Activated naive CD4-positive, alpha-beta T cell treated with anti-CD3 and anti-CD28 coated beads, Interleukin-2, amount 50 U/mL, for 72 hours (primary cell): ENCODE results near the gene TGFBR3L. TPM values are rescaled to one million over a fixed set of nuclear protein-coding genes. Genes with fewer than 3 reads are reported as not detected.
A peak's percentile ranks its signal among the peaks of the same experiment; 100 is the strongest.
"Not testable (repeated sequence)": the region's sequence is repeated elsewhere in the genome, so short reads cannot be mapped to it uniquely, and the experiment has no call there.

Source experiments
- ATAC-seq, 2 donors: fragments of 150-1000 bp; cut with Tn5 transposase; 2 replicates each; pipeline ENCODE4 v1.10.0; 2021; ENCODE audit warnings: mild to moderate bottlenecking in 2 of 2, moderate library complexity in 2 of 2
- DNase-seq, 2 donors: peaks; one replicate each; pipeline ENCODE4 v3.0.0; 2021 to 2022; ENCODE audit warnings: low spot score in 2 of 2
- H3K27ac Mint-ChIP-seq, 2 donors: one replicate each; pipeline ENCODE4 v1.8.0; 2022; ENCODE audit warnings: mild to moderate bottlenecking in 2 of 2, mixed read lengths in 2 of 2
- H3K36me3 Mint-ChIP-seq, 2 donors: one replicate each; pipeline ENCODE4 v1.8.0; 2022; ENCODE audit warnings: mixed read lengths in 2 of 2
- H3K9me3 Mint-ChIP-seq, 2 donors: one replicate each; pipeline ENCODE4 v1.8.0; 2022; ENCODE audit warnings: mixed read lengths in 2 of 2
- total RNA-seq, 2 donors: library from RNA; stranded (reverse); gene quantifications; one replicate each; pipeline ENCODE4 v1.2.3, GENCODE V29; 2022

The TGFBR3L gene
- total RNA-seq, 2 donors from 2014 or later = 3.3 to 5.8 TPM

DNA sequence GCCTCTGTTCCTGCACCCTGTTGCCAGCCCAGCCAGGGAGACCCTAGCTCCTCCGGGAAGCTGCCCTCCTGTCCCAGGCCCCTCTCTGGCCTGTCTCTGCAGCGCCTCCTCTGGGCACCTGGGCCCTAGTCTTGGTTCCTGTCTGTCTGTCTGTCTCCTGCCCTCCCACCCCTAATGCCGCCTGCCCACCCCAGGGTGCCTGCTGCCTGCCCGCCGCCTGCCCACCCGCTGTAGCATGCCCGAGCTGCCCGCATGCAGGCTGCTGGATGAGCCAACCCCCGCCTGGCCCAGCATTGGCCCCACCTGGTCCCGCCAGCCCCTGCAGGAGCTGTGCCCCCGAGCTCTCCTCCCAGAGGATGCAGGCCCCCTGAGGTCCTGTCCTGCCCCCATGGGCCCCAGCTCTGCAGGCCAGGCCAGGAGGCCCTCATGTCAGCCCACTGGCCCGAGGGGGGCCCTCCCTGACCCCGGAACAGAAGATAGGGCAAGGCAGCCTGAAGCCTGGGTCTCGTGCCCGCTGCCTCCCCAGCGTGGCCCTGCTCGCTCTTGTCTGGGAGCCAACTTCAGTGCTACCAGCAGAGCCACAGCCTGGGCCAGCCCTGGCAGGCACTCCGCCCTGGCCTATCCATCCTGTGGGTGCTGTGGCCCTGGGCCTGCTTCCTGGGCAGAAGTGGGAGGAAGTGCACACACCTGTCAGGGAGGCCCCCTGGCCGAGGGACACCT lies 5.7 kb upstream of the TGFBR3L start:
- ATAC-seq (no peak), DNase-seq (peak in 1 of 2 donors; percentile 56)
- no peak overlapping the region for H3K27ac Mint-ChIP-seq

DNA sequence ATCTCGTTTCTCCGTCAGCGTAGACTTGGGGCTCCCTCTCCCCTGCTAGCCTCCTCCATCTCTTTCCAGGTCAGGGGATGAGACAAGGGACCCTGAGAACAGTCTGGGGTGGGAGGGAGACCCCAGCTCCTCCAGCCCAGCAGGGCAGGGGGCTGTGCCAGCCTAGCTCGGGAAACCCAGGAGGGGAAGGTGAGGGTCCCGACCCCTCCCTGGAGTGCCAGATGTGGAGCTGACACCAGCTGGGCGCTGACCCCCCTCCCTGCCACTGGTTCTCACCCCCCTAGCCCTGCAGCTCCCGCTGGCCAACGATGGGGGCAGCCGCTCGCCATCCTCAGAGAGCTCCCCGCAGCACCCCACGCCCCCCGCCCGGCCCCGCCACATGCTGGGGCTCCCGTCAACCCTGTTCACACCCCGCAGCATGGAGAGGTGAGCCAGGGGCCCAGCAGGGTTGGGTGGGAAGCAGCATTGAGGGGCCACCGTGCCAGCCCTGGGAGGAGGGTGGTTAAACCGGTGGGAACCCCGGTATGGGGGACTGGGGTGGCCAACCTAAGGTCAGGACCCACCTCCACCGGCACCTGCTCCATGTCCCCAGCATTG lies 5.1 kb upstream of the TGFBR3L start:
- ATAC-seq = no peak
- Mint-ChIP-seq H3K27ac (no peak overlapping the region), H3K9me3 (no peaks in the 10 kb centered on the region), H3K36me3 (peaks cover 8 to 12% of the 10 kb centered on the region in 2 donors)
- DNase-seq = no peak

More for the DNA sequence above, 5.7 kb upstream of the TGFBR3L start:
- H3K36me3 Mint-ChIP-seq = peaks cover 10 to 15% of the 10 kb centered on the region in 2 donors
- H3K9me3 Mint-ChIP-seq = no peaks in the 10 kb centered on the region

DNA sequence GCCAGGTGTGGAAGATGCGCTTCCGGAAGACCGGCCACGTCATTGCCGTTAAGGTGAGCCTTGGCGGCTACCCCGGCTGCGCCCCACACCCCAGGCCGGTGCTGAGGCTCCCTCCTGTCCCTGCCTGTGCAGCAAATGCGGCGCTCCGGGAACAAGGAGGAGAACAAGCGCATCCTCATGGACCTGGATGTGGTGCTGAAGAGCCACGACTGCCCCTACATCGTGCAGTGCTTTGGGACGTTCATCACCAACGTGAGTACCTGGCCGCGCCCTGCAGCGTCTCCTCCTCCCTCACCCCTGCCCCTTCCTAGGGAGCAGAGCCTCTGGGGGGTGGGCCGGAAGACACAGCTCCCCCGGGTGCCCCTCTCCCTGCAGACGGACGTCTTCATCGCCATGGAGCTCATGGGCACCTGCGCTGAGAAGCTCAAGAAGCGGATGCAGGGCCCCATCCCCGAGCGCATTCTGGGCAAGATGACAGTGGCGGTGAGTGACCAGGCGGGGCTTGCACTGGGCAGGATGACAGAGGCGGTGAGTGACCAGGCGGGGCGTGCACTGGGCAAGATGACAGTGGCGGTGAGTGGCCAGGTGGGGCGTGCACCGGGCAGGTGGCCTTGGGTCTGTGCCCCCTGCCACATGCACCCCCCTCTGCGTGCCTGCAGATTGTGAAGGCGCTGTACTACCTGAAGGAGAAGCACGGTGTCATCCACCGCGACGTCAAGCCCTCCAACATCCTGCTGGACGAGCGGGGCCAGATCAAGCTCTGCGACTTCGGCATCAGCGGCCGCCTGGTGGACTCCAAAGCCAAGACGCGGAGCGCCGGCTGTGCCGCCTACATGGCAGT lies 4.1 kb upstream of the TGFBR3L start:
- H3K9me3 Mint-ChIP-seq = no peaks in the 10 kb centered on the region
- peaks cover 0 to 5% of the 10 kb centered on the region in 2 donors for H3K36me3 Mint-ChIP-seq
- no peak overlapping the region for H3K27ac Mint-ChIP-seq
- DNase-seq (no peak), ATAC-seq (no peak)

DNA sequence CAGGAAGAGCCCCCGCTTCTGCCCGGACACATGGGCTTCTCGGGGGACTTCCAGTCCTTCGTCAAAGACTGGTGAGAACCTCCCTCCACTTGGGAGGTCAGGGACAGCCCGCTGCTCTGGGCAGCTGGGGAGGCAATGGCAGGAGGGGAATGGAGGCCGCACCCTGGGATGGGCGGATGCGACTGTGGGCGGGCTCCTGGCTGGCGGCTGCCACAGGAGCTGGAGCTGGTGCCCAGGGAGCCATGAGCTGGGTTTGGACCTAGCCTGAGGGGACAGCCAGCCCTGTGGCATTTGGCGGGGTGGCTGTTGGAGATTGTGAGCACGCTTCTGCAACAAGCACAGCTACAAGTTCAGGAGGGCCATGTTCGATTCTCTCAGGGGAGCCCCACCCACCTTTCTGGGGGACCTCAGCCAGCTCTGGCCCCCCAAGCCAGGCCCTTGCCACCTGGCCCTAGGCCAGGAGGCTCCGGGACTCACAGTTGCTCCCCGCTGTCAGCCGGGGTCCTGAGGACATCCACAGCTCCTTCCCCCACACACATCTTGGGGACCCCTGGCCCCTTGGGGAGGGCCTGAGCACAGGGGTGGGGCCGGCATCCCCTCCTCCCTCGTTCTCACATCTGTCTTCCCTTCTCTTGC lies 3.0 kb upstream of the TGFBR3L start:
- Mint-ChIP-seq H3K27ac (peak overlapping the region in 1 of 2 donors; percentile 72), H3K36me3 (peaks cover 0 to 5% of the 10 kb centered on the region in 2 donors), H3K9me3 (no peaks in the 10 kb centered on the region)
- no peak for ATAC-seq
- DNase-seq = no peak

DNA sequence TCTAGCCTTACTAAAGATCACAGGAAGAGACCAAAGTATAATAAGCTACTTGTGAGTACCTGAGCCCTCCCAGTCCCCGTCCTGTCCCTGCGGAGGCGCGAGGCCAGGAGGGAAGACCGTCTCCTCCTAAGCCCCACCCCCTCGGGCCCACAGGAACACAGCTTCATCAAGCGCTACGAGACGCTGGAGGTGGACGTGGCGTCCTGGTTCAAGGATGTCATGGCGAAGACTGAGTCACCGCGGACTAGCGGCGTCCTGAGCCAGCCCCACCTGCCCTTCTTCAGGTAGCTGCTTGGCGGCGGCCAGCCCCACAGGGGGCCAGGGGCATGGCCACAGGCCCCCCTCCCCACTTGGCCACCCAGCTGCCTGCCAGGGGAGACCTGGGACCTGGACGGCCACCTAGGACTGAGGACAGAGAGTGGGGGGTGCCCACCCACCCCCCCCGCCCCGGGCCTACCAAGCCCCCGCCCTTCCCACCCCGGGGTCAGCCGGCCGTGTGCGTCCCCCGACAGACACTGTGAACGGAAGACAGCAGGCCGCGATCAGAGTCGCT lies 2.4 kb upstream of the TGFBR3L start:
- ATAC-seq (no peak), DNase-seq (no peak)
- peaks cover 0 to 5% of the 10 kb centered on the region in 2 donors for H3K36me3 Mint-ChIP-seq
- no peaks in the 10 kb centered on the region for H3K9me3 Mint-ChIP-seq
- H3K27ac Mint-ChIP-seq = no peak overlapping the region

DNA sequence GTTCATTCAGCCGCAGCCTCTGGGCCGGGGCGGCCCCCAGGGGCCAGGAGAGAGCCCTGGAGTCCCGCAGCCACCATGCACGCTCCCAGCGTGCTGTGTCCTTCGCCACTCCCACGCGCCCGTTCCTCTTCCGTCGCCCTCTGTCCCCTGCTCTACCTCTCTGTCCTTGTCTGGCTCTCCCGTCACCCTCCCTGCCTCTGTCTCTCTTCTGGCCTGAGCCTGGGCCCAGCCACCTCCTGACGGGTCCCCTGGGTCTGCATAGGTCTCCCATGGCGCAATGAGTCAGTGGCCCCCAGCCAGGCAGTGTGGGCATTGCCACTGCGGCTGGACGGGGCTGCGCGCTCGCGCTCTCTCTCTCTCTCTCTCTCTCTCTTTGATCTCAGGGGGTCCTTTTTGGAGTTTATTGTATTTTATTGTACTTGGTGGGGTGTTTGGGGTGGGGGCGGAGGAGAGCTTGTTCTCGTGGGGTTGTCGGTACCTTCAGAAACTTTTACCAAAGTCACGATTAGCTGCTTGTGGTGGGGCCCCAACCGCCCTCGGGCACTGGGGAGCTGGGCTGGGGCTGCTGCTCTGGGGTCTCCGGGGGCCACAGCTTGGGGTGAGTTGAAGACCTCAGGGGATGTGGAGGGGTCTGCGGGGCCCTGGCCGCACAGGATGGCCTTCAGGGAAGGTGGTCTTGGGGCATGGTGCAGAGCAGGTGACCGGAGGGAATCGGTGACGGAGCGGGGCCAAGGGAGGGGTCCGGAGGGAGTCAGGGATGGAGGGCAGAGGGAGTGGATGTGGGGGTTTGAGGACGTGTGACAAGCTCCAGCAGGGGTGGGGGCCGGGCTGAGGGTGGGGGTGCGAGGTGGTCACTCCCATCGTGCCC lies 1.7 kb upstream of the TGFBR3L start:
- Mint-ChIP-seq H3K27ac (no peak overlapping the region), H3K36me3 (peaks cover 0 to 5% of the 10 kb centered on the region in 2 donors)
- no peak for ATAC-seq

DNA sequence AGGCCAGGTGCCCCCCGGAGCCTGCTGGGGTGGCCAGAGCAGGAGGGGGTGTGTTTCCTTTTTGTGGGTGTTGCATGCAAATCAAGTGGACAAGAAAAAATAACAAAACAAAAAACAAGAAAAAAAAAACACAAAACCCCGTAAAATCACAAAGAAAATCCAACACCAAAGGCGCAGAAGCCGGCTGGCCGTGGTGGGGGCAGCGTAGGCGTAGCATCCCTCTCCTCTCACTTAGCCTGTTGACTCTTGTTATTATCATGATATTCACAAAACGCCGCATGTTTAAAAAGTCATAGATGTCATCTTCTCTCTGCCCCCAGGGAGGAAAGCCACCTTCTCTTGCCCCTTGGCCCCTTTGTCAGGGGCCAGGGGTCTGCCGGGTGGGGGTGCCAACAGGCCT lies 978 bp upstream of the TGFBR3L start:
- ATAC-seq (no peak), DNase-seq (no peak)
- no peak overlapping the region for H3K27ac Mint-ChIP-seq
- no peaks in the 10 kb centered on the region for H3K9me3 Mint-ChIP-seq
- peaks cover 0 to 5% of the 10 kb centered on the region in 2 donors for H3K36me3 Mint-ChIP-seq

More for the DNA sequence above, 1.7 kb upstream of the TGFBR3L start:
- no peaks in the 10 kb centered on the region for H3K9me3 Mint-ChIP-seq
- no peak for DNase-seq

DNA sequence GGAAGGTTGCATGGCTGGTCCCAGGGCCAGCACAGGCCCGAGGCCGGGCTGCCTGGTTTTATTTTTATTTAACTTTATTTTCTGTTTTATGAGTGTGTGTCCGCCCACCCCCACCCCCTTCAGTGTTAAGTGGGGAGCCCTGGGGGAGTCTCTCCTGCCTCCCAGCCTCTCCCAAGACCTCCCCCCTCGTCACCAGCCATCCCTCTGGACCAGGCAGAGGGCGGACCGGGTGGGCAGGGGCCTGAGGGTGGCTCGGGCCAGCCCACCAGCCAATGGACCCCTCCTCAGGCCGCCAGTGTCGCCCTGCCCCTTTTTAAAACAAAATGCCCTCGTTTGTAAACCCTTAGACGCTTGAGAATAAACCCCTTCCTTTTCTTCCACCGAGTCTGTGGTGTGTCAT lies 531 bp upstream of the TGFBR3L start:
- H3K27ac Mint-ChIP-seq = no peak overlapping the region
- H3K36me3 Mint-ChIP-seq = peaks cover 0 to 5% of the 10 kb centered on the region in 2 donors
- no peaks in the 10 kb centered on the region for H3K9me3 Mint-ChIP-seq
- DNase-seq (no peak), ATAC-seq (no peak)

DNA sequence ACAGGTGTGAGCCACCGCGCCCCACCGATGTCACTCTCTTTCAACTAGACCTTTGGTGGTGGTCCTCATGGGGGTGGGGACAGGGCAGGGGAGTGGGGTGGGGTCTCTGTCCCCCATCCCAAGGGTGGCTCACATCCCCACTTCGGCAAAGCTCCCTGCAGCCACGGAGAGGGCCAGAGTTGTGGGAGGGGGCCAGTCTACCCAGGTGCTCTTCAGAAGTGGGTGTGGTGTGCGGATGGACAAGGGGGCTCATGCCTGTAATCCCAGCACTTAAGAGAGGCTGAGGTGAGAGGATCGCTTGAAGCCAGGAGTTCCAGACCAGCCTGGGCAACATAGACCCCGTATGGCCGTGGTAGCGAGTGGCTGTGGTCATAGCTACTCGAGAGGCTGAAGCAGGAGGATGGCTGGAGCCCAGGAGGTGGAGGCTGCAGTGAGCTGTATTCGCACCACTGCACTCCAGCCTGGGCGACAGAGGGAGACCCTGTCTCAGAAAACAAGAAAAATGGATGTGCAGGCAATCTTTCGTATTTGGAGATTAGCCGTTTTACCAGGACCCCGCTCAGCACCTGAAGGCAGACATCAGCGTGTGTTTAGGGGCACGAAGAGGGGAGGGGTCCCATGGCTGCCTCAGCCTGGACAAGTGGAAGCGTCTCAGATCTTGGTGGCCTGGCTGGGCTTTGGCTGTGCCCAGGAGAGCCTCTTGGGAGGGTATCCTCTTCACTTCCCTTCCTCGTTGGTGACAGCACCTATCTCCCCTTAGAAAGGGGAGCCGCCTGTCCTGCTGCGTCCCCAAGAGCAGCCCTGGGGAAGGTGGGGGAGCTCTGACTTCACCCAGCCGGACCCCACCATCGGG lies 846 bp downstream of the TGFBR3L start:
- ATAC-seq (no peak), DNase-seq (no peak)
- H3K27ac Mint-ChIP-seq = no peak overlapping the region
- peaks cover 4 to 5% of the 10 kb centered on the region in 2 donors for H3K36me3 Mint-ChIP-seq
- no peaks in the 10 kb centered on the region for H3K9me3 Mint-ChIP-seq

DNA sequence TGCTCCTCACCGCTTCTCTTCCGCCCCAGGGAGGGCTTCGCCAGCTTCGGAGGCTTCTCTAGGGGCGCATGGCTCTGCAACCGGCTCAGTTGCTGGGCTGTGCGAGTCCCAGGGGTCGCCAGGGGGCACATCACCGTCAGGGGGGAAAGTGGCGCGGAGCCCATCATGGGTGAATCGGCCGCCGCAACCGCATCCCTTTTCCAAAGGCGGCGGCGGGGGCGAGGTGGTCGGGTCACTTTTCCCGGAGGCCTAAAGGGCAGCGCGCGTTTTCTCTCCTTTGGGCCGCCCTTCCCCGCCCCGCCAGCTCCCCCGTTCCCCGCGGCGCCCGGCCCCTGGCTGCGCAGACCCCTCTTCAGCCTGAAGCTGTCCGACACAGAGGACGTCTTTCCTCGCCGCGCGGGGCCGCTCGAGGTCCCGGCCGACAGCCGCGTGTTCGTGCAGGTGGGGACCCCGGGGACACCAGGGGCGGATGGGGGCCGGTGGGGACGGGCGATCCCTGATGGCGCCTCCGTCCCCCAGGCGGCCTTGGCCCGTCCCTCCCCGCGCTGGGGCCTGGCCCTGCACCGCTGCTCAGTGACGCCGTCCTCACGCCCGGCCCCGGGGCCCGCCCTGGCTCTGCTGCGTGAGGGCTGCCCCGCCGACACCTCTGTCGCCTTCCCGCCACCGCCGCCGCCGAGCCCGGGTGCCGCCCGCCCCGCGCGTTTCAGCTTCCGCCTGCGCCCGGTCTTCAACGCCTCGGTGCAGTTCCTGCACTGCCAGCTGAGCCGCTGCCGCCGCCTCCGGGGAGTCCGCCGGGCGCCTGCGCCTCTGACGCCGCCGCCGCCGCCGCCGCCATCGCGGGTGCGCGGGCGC lies 1.7 kb downstream of the TGFBR3L start:
- ATAC-seq = peak; percentile 23 to 25
- Mint-ChIP-seq H3K9me3 (no peaks in the 10 kb centered on the region), H3K27ac (no peak overlapping the region), H3K36me3 (peaks cover 4 to 5% of the 10 kb centered on the region in 2 donors)
- peak in 1 of 2 donors; percentile 71 for DNase-seq

DNA sequence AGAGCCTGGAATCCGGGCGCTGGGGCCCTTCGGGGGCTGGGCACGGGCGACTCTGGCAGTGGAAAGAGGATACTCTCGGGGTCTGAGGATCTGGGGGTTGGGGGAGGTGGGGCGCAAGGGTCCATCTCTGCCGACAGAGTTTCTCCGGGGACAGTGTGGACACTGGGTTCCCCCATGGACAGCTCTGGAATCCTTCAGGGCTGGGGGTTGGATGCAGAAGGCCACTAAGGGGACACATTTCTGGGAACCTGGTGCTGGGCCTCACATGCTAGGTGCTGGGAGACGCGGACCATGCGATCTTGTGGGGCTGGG lies 2.3 kb downstream of the TGFBR3L start:
- peaks cover 4 to 5% of the 10 kb centered on the region in 2 donors for H3K36me3 Mint-ChIP-seq
- ATAC-seq (no peak), DNase-seq (no peak)
- no peaks in the 10 kb centered on the region for H3K9me3 Mint-ChIP-seq
- H3K27ac Mint-ChIP-seq = no peak overlapping the region

DNA sequence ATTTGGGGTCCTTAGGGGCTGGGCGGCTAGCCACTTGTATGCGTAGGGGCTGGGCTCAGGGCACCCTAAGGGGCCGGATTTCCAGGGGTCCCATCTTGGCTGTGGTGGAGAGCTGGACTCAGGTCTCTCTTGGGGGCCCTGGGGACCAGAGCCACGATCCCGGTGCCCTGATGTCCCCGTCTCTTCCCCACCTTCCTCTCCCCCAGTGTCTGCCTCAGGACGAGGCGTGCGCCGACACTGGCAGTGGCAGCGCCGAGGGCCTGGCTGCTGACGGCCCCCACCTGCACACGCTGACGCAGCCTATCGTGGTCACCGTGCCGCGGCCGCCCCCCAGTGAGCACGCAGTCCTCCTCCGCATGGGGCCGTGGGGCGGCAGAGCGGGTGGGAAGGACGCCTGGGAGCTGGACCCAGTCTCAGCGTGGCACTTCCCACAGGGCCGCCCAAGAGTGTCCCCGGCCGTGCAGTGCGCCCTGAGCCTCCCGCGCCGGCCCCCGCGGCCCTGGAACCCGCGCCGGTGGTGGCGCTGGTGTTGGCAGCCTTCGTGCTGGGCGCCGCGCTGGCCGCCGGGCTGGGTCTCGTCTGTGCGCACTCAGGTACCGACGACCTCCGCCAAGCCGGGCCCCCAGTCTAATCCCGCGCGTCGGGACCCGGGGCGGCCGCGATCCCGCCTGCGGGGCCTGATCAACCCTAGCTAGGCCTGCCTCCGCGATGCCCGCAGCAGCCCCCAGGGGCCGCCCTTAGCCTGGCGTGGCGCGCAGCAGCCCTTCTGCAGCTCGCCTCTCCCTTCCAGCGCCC lies 2.8 kb downstream of the TGFBR3L start:
- Mint-ChIP-seq H3K36me3 (peaks cover 4 to 5% of the 10 kb centered on the region in 2 donors), H3K27ac (no peak overlapping the region), H3K9me3 (no peaks in the 10 kb centered on the region)
- ATAC-seq (peak; percentile 17 to 37), DNase-seq (peak in 1 of 2 donors; percentile 68)

DNA sequence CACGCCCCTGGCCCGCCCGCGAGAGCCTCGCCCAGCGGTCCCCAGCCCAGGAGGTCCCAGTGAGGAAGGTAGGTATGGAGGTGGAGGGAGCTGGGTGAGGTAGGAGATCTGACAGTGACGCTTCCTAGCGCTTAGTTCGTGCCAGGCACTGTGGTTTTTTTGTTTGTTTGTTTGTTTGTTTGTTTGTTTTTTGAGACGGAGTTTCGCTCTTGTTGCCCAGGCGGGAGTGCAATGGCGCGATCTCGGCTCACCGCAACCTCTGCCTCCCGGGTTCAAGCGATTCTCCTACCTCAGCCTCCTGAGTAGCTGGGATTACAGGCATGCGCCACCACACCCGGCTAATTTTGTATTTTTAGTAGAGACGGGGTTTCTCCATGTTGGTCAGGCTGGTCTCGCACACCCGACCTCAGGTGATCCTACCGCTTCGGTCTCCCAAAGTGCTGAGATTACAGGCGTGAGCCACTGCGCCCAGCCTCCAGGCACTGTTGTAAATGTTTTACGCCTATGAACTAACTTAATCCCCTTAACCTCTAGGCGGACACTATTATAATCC lies 3.5 kb downstream of the TGFBR3L start:
- H3K9me3 Mint-ChIP-seq, DNase-seq, H3K36me3 Mint-ChIP-seq, ATAC-seq, H3K27ac Mint-ChIP-seq: not testable (repeated sequence)
